ENCODE results near the gene PLET1.
A peak's percentile ranks its signal among the peaks of the same experiment; 100 is the strongest.

Gene PLET1

GRCh38 chr11:112303616-112304015, 43.0 kb upstream of the PLET1 start:
- Histone ChIP-seq H3K4me2 (ENCODE audit: low read length) (no peak overlapping the region), H3K9ac (ENCODE audit: low read length) (no peak overlapping the region), H4K20me1 (ENCODE audit: insufficient read depth, low read length) (no peaks in the 10 kb centered on the region), H3K27ac (ENCODE audit: low read depth, low read length, poor library complexity, severe bottlenecking) (no peak overlapping the region), H3K9me2 (ENCODE audit: low read depth, low read length) (no peaks in the 10 kb centered on the region), H3K9me3 (ENCODE audit: low read length) (no peaks in the 10 kb centered on the region), H3K79me2 (ENCODE audit: insufficient read depth, low read length) (no peaks in the 10 kb centered on the region), H3K27me3 (ENCODE audit: insufficient read depth, low read length) (no peaks in the 10 kb centered on the region), H3K4me3 (ENCODE audit: low read depth, low read length, poor library complexity, severe bottlenecking) (no peak overlapping the region), H3F3A (ENCODE audit: insufficient read depth, low read length) (no peaks in the 10 kb centered on the region), H2AFZ (ENCODE audit: low read length) (no peak overlapping the region), H3K4me1 (ENCODE audit: insufficient read depth, low read length, severe bottlenecking) (peaks cover 6% of the 10 kb centered on the region), H3K36me3 (ENCODE audit: insufficient read depth, low read length) (no peaks in the 10 kb centered on the region)
- no peak for TF ChIP-seq EZH2 (IDR thresholded peaks at IDR 0.05; ENCODE audit: borderline replicate concordance, low read length)
- TF ChIP-seq CTCF (IDR thresholded peaks at IDR 0.05; ENCODE audit: low read length) = no peak

GRCh38 chr11:112302226-112302868, 41.7 kb upstream of the PLET1 start:
- H3K4me3 ChIP-seq (ENCODE audit: low read depth, low read length, poor library complexity, severe bottlenecking) = no peak overlapping the region
- H3K9me2 ChIP-seq (ENCODE audit: low read depth, low read length) = no peaks in the 10 kb centered on the region
- no peaks in the 10 kb centered on the region for H3F3A ChIP-seq (ENCODE audit: insufficient read depth, low read length)
- no peak overlapping the region for H3K4me2 ChIP-seq (ENCODE audit: low read length)
- TF ChIP-seq CTCF (IDR thresholded peaks at IDR 0.05; ENCODE audit: low read length) = no peak
- TF ChIP-seq EZH2 (IDR thresholded peaks at IDR 0.05; ENCODE audit: borderline replicate concordance, low read length) = no peak
- H3K36me3 ChIP-seq (ENCODE audit: insufficient read depth, low read length) = no peaks in the 10 kb centered on the region
- no peak overlapping the region for H3K9ac ChIP-seq (ENCODE audit: low read length)
- H3K27me3 ChIP-seq (ENCODE audit: insufficient read depth, low read length) = no peaks in the 10 kb centered on the region
- H3K79me2 ChIP-seq (ENCODE audit: insufficient read depth, low read length) = no peaks in the 10 kb centered on the region
- no peaks in the 10 kb centered on the region for H4K20me1 ChIP-seq (ENCODE audit: insufficient read depth, low read length)
- peaks cover 6% of the 10 kb centered on the region for H3K4me1 ChIP-seq (ENCODE audit: insufficient read depth, low read length, severe bottlenecking)
- H3K9me3 ChIP-seq (ENCODE audit: low read length) = no peaks in the 10 kb centered on the region
- no peak overlapping the region for H3K27ac ChIP-seq (ENCODE audit: low read depth, low read length, poor library complexity, severe bottlenecking)
- peak overlapping the region; percentile 57; the same call in 1 of the 2 replicates for H2AFZ ChIP-seq (ENCODE audit: low read length)

- H4K20me1 ChIP-seq (ENCODE audit: insufficient read depth, low read length) = no peaks in the 10 kb centered on the region
- no peaks in the 10 kb centered on the region for H3K9me3 ChIP-seq (ENCODE audit: low read length)
- H3K9ac ChIP-seq (ENCODE audit: low read length) = no peak overlapping the region
- no peak overlapping the region for H3K27ac ChIP-seq (ENCODE audit: low read depth, low read length, poor library complexity, severe bottlenecking)
- no peak overlapping the region for H3K4me3 ChIP-seq (ENCODE audit: low read depth, low read length, poor library complexity, severe bottlenecking)
- no peak overlapping the region for H2AFZ ChIP-seq (ENCODE audit: low read length)
- H3K4me1 ChIP-seq (ENCODE audit: insufficient read depth, low read length, severe bottlenecking) = peaks cover 6% of the 10 kb centered on the region
- H3F3A ChIP-seq (ENCODE audit: insufficient read depth, low read length) = no peaks in the 10 kb centered on the region
- no peak for TF ChIP-seq EZH2 (IDR thresholded peaks at IDR 0.05; ENCODE audit: borderline replicate concordance, low read length)
- no peak for TF ChIP-seq CTCF (IDR thresholded peaks at IDR 0.05; ENCODE audit: low read length)
- no peaks in the 10 kb centered on the region for H3K9me2 ChIP-seq (ENCODE audit: low read depth, low read length)
- H3K36me3 ChIP-seq (ENCODE audit: insufficient read depth, low read length) = no peaks in the 10 kb centered on the region
- H3K27me3 ChIP-seq (ENCODE audit: insufficient read depth, low read length) = no peaks in the 10 kb centered on the region
- H3K79me2 ChIP-seq (ENCODE audit: insufficient read depth, low read length) = no peaks in the 10 kb centered on the region
- no peak overlapping the region for H3K4me2 ChIP-seq (ENCODE audit: low read length)
Observed at GRCh38 chr11:112300094-112300786, 39.6 kb upstream of the PLET1 start.
